K562 (cell line): ENCODE results near the gene IRF2BP2. TPM values are rescaled to one million over a fixed set of nuclear protein-coding genes. Genes with fewer than 3 reads are reported as not detected.

ENCODE experiments used
- ATAC-seq: fragments of 200-7000 bp; cut with Tn5 transposase; 3 replicates; pipeline ENCODE4 v1.9.1; 2020; ENCODE audit warnings: moderate library complexity
- BruUV-seq: library from RNA; stranded (reverse); fragments of 400-500 nt; replicated peaks from 2 replicates; lab custom pipeline; 2021; lab: Mats Ljungman, UMichigan
- CTCF ChIA-PET: fragments of 300-600 bp; formaldehyde crosslinking; extraction: SDS; loops from one replicate; lab custom pipeline; 2021; ENCODE audit warnings: low intra/inter-chr PET ratio; lab: Yijun Ruan, JAX
- POLR2A ChIA-PET: fragments of 300-600, 350-650 bp; sonication (Branson Sonifier 250); formaldehyde crosslinking; extraction: SDS; loops from one replicate; lab custom pipeline; 2021; ENCODE audit warnings: antibody characterized with exemption, inconsistent platforms; lab: Yijun Ruan, JAX
- DNase-seq, 4 experiments: peaks; one replicate each; pipeline versions ENCODE4 v3.0.0 to v3.0.0-alpha.2; 2011 to 2018; ENCODE audit warnings: low spot score in 3 of 4, mixed read lengths in 3 of 4; ENCODE audit errors: extremely low read depth in 1 of 4
- FAIRE-seq: peaks from 2 replicates; lab custom pipeline; 2011; peaks lifted over from hg19 to GRCh38; lab: Jason Lieb, UNC
- H2AFZ ChIP-seq: 2 replicates; pipeline ENCODE4 v1.6.0; 2011; ENCODE audit warnings: low read depth, low read length, control low read depth, inconsistent platforms
- H3K27ac ChIP-seq: fragments of 200-600 bp; 3 replicates; pipeline ENCODE4 v1.8.0; 2011; ENCODE audit warnings: low read depth, mild to moderate bottlenecking, control low read depth, inconsistent platforms, low read length, moderate library complexity, mixed read lengths; ENCODE audit errors: extremely low read depth
- H3K27me3 ChIP-seq, 2 experiments: fragments of 300-600 bp in 1 of 2; 2 replicates in 1 of 2; 3 replicates in 1 of 2; pipeline versions ENCODE4 v1.6.0 to v1.8.0; 2011; ENCODE audit warnings: inconsistent platforms in 2 of 2, low read length in 2 of 2, mild to moderate bottlenecking in 1 of 2, mixed read lengths in 1 of 2, moderate library complexity in 1 of 2; ENCODE audit not compliant: control insufficient read depth in 2 of 2, insufficient read depth in 2 of 2
- H3K36me3 ChIP-seq: fragments of 300-600 bp; 3 replicates; pipeline ENCODE4 v1.8.0; 2011; ENCODE audit warnings: mild to moderate bottlenecking, low read length, inconsistent platforms; ENCODE audit not compliant: control insufficient read depth, insufficient read depth
- H3K4me1 ChIP-seq, 2 experiments: fragments of 200-600 bp in 1 of 2; replicated peaks in 1 of 2; 2 replicates in 1 of 2; 3 replicates in 1 of 2; pipeline versions ENCODE4 v1.5.1 to v1.8.0; 2011; ENCODE audit warnings: inconsistent platforms in 2 of 2, low read length in 2 of 2, mild to moderate bottlenecking in 1 of 2, mixed read lengths in 1 of 2, moderate library complexity in 1 of 2; ENCODE audit not compliant: control insufficient read depth in 2 of 2, insufficient read depth in 2 of 2
- H3K4me2 ChIP-seq: 2 replicates; pipeline ENCODE4 v1.6.1; 2011; ENCODE audit warnings: low read length, control low read depth, inconsistent platforms, mixed read lengths; ENCODE audit not compliant: insufficient read depth
- H3K4me3 ChIP-seq: fragments of 200-600 bp; sonication (generic), shearing (Covaris generic); 2 replicates; pipeline ENCODE4 v1.5.1; 2016; ENCODE audit warnings: control low read depth, inconsistent platforms
- H3K79me2 ChIP-seq: fragments of 200-600 bp; 3 replicates; pipeline ENCODE4 v1.8.0; 2011; ENCODE audit warnings: low read length, inconsistent platforms; ENCODE audit not compliant: control insufficient read depth, insufficient read depth
- H3K9ac ChIP-seq, 2 experiments: 2 replicates each; pipeline versions ENCODE4 v1.6.0 to v1.6.1; 2011; ENCODE audit warnings: low read depth in 2 of 2, low read length in 2 of 2, control low read depth in 1 of 2, inconsistent platforms in 1 of 2, mild to moderate bottlenecking in 1 of 2, mixed read lengths in 1 of 2; ENCODE audit not compliant: insufficient read depth in 1 of 2
- H3K9me1 ChIP-seq: one replicate; pipeline ENCODE4 v1.6.0; 2011; ENCODE audit warnings: inconsistent platforms, mild to moderate bottlenecking, low read length, moderate library complexity; ENCODE audit not compliant: control insufficient read depth, insufficient read depth
- H3K9me3 ChIP-seq: replicated peaks from 2 replicates; pipeline ENCODE4 v1.5.1; 2011; ENCODE audit warnings: low read depth, low read length, inconsistent platforms; ENCODE audit not compliant: control insufficient read depth, insufficient read depth
- H4K20me1 ChIP-seq: replicated peaks from 2 replicates; pipeline ENCODE4 v1.6.1; 2011; ENCODE audit warnings: low read length, inconsistent platforms, mixed read lengths; ENCODE audit not compliant: control insufficient read depth, insufficient read depth
- BDP1 ChIP-seq: IDR thresholded peaks from 3 replicates; pipeline ENCODE4 v1.6.1; 2011; ENCODE audit not compliant: insufficient read length, insufficient read depth
- BRD9 ChIP-seq: fragments of 450-650 bp; IDR thresholded peaks from 2 replicates; pipeline ENCODE4 v1.6.1; 2018; ENCODE audit warnings: low read depth; ENCODE audit not compliant: partially characterized antibody
- KLF10 ChIP-seq: fragments of 250-450 bp; sonication (Bioruptor Pico); IDR thresholded peaks from 2 replicates; pipeline ENCODE4 v1.6.1; 2021; ENCODE audit warnings: matching md5 sums
- KLF13 ChIP-seq: fragments of 450-650 bp; IDR thresholded peaks from 2 replicates; pipeline ENCODE4 v1.6.1; 2016; ENCODE audit warnings: missing genetic modification characterization, low read depth, mild to moderate bottlenecking, missing compliant biosample characterization, moderate library complexity, borderline replicate concordance
- MXD1 ChIP-seq: fragments of 250-450 bp; sonication (Bioruptor Pico); IDR thresholded peaks from 2 replicates; pipeline ENCODE4 v1.8.0; 2021; ENCODE audit warnings: borderline replicate concordance, mild to moderate bottlenecking, moderate library complexity; ENCODE audit not compliant: poor library complexity, severe bottlenecking
- NFXL1 ChIP-seq: fragments of 450-650 bp; formaldehyde crosslinking; IDR thresholded peaks from 2 replicates; pipeline ENCODE4 v1.4.0; 2021; ENCODE audit warnings: mild to moderate bottlenecking
- RBM15 ChIP-seq: fragments of 200-400 bp; formaldehyde crosslinking; IDR thresholded peaks from 2 replicates; pipeline ENCODE4 v1.6.1; 2018; ENCODE audit warnings: mild to moderate bottlenecking, low read length, moderate library complexity; ENCODE audit not compliant: insufficient read depth
- RBM22 ChIP-seq: fragments of 200-400 bp; formaldehyde crosslinking; IDR thresholded peaks from 2 replicates; pipeline ENCODE4 v1.6.1; 2018; ENCODE audit warnings: low read length, low read depth; ENCODE audit not compliant: poor library complexity, severe bottlenecking
- SFPQ ChIP-seq: fragments of 200-400 bp; formaldehyde crosslinking; IDR thresholded peaks from 2 replicates; pipeline ENCODE4 v1.6.1; 2017; ENCODE audit warnings: mild to moderate bottlenecking, low read depth, low read length, moderate library complexity
- SRSF9 ChIP-seq: fragments of 200-400 bp; formaldehyde crosslinking; IDR thresholded peaks from 2 replicates; pipeline ENCODE4 v1.6.1; 2017; ENCODE audit warnings: low read depth, low read length, borderline replicate concordance
- TFE3 ChIP-seq: fragments of 450-650 bp; formaldehyde crosslinking; IDR thresholded peaks from 2 replicates; pipeline ENCODE4 v1.4.0; 2020; ENCODE audit warnings: mild to moderate bottlenecking, mixed read lengths
- ZBTB26 ChIP-seq: fragments of 450-650 bp; formaldehyde crosslinking; IDR thresholded peaks from 2 replicates; pipeline ENCODE4 v1.4.0; 2022; ENCODE audit warnings: missing genetic modification characterization
- WGBS: fragments of 100-300 bp; shearing (Covaris generic); methylation state at CpG from one replicate; pipeline ENCODE4 v1.1.6; 2016; ENCODE audit warnings: low coverage, mixed read lengths; ENCODE audit not compliant: insufficient coverage; ENCODE audit errors: missing lambda C conversion rate; 5-methylcytosine and 5-hydroxymethylcytosine counted together
- in situ Hi-C: fragments of 300-500 bp; cut with MboI; formaldehyde crosslinking; loops from 4 replicates; pipeline ENCODE4 v1.15.0; 2018; ENCODE audit warnings: inconsistent platforms, mixed read lengths
- intact Hi-C: fragments of 100-400 bp; cut with micrococcal nuclease; formaldehyde crosslinking; loops from 2 replicates; pipeline ENCODE4 v1.14.2; 2022
- polyA plus RNA-seq, 8 experiments: library from polyadenylated mRNA; depleted of rRNA in 4 of 8; stranded (reverse) in 5 of 8; unstranded in 3 of 8; fragments of >200 nt; fragmentation: Nextera tagmentation in 2 of 8; fragmentation: Illumina TruSeq in 1 of 8; extraction: Ambion mirVana in 2 of 8; extraction: Trizol in 1 of 8; gene quantifications; 2 replicates each; pipeline versions ENCODE4 v1.2.1 to v1.2.3, GENCODE V29; 2011 to 2014; ENCODE audit warnings: inconsistent platforms in 1 of 8, missing spikeins in 1 of 8
- total RNA-seq, 7 experiments: library from RNA; depleted of rRNA in 6 of 7; stranded (reverse); fragments of >200 nt in 6 of 7; fragmentation: Illumina TruSeq in 2 of 7; extraction: Trizol in 2 of 7; gene quantifications; 2 replicates each; pipeline versions ENCODE4 v1.2.1 to v1.2.3, GENCODE V29; 2011 to 2021; ENCODE audit warnings: low replicate concordance in 1 of 7

The IRF2BP2 gene
- total and polyA plus RNA-seq, 9 of the 15 experiments (the other 6 are each of a cell fraction or from before 2014, with no cell fraction given), result 7.7 to 68.6 (median 22.1) TPM

- Histone ChIP-seq H3K4me1 (peaks cover 7% of the 10 kb centered on the region in 2 experiments), H3K9me3 (no peaks in the 10 kb centered on the region), H3K4me3 (no peak overlapping the region)
- TF ChIP-seq MXD1 (CRISPR knock-in tag), result no peak
- TF ChIP-seq SRSF9, result no peak
- TF ChIP-seq RBM15, result no peak
- no peak for TF ChIP-seq RBM22
- TF ChIP-seq KLF13 (tag), result no peak
- no peak for TF ChIP-seq KLF10 (CRISPR knock-in tag)
- TF ChIP-seq NFXL1 (CRISPR knock-in tag), result no peak
- TF ChIP-seq ZBTB26 (CRISPR knock-in tag), result no peak
- TF ChIP-seq BDP1, result no peak
- TF ChIP-seq TFE3 (CRISPR knock-in tag), result no peak
- TF ChIP-seq BRD9, result no peak
- TF ChIP-seq SFPQ, result no peak
- TF ChIP-seq, all 486 proteins: peak for 0
- no peaks in the 10 kb centered on the region for H3K79me2 ChIP-seq
- H4K20me1 ChIP-seq, result no peaks in the 10 kb centered on the region
- FAIRE-seq (no peak), DNase-seq (no peak), ATAC-seq (no peak)
- CTCF ChIA-PET, result interaction anchor here (0.6 kb wide), 1 partner anchor 11 kb away, joined by 5 read pairs; no protein-coding TSS in a partner anchor
- no peaks in the 10 kb centered on the region for H3K36me3 ChIP-seq
- H2AFZ ChIP-seq, result no peak overlapping the region
- no peaks in the 10 kb centered on the region for H3K9me1 ChIP-seq
- BruUV-seq, result no TSS peak
- H3K27ac ChIP-seq, result no peak overlapping the region
- no peak overlapping the region for H3K9ac ChIP-seq
- 64% methylated on average over 6 of the region's 6 CpGs for WGBS
- H3K27me3 ChIP-seq, result no peaks in the 10 kb centered on the region
- intact Hi-C loops (no loop called here), in situ Hi-C loops (loop anchor here (10.0 kb wide), 1 partner anchor 269 kb away; no protein-coding TSS in a partner anchor)
- no peak overlapping the region for H3K4me2 ChIP-seq
- POLR2A ChIA-PET, result no interaction called here
These were observed 16.0 kb downstream of the IRF2BP2 start for GRCh38 chr1:234593771-234594504.
